Smooth muscle cell (in vitro differentiated cells): ENCODE data around the gene CABCOCO1. TPM values are rescaled to one million over a fixed set of nuclear protein-coding genes. Genes with fewer than 3 reads are reported as not detected.

Experiments
- DNase-seq: peaks from one replicate; lab custom pipeline; 2025; ENCODE audit not compliant: unreplicated experiment; lab: John Stamatoyannopoulos, UW
- H2AFZ ChIP-seq: fragments of 200-600 bp; sonication (generic); 2 replicates; pipeline ENCODE4 v1.6.0; 2016; ENCODE audit warnings: antibody characterized with exemption, low read depth, mild to moderate bottlenecking
- H3F3A ChIP-seq: fragments of 200-600 bp; sonication (generic); 2 replicates; pipeline ENCODE4 v1.6.0; 2017; ENCODE audit warnings: antibody characterized with exemption, low read depth
- H3K27ac ChIP-seq: fragments of 200-600 bp; sonication (generic); 2 replicates; pipeline ENCODE4 v1.5.1; 2016; ENCODE audit warnings: low read depth, mild to moderate bottlenecking
- H3K27me3 ChIP-seq: fragments of 200-600 bp; sonication (generic); 2 replicates; pipeline ENCODE4 v1.6.1; 2016; ENCODE audit warnings: low read depth, mild to moderate bottlenecking
- H3K36me3 ChIP-seq: fragments of 200-600 bp; sonication (generic); 2 replicates; pipeline ENCODE4 v1.5.1; 2016; ENCODE audit warnings: low read depth
- H3K4me1 ChIP-seq: fragments of 200-600 bp; sonication (generic); 2 replicates; pipeline ENCODE4 v1.5.1; 2016; ENCODE audit warnings: low read depth
- H3K4me2 ChIP-seq: fragments of 200-600 bp; sonication (generic); 2 replicates; pipeline ENCODE4 v1.6.0; 2016; ENCODE audit warnings: mild to moderate bottlenecking
- H3K4me3 ChIP-seq: fragments of 200-600 bp; sonication (generic); 2 replicates; pipeline ENCODE4 v1.5.1; 2016; ENCODE audit warnings: mild to moderate bottlenecking
- H3K79me2 ChIP-seq: fragments of 200-600 bp; sonication (generic); 2 replicates; pipeline ENCODE4 v1.6.0; 2016; ENCODE audit warnings: low read depth, mild to moderate bottlenecking
- H3K9ac ChIP-seq: fragments of 200-600 bp; sonication (generic); 2 replicates; pipeline ENCODE4 v1.6.0; 2016; ENCODE audit warnings: low read depth
- H3K9me3 ChIP-seq: fragments of 200-600 bp; sonication (generic); replicated peaks from 2 replicates; pipeline ENCODE4 v1.5.1; 2016; ENCODE audit warnings: low read depth
- H4K20me1 ChIP-seq: fragments of 200-600 bp; sonication (generic); 2 replicates; pipeline ENCODE4 v1.6.0; 2016; ENCODE audit warnings: low read depth
- WGBS: methylation state at CpG from one replicate; pipeline ENCODE4 v1.1.7; 2016; ENCODE audit warnings: low lambda C conversion rate; 5-methylcytosine and 5-hydroxymethylcytosine counted together
- polyA plus RNA-seq: library from polyadenylated mRNA; unstranded; fragments of >200 nt; fragmentation: Nextera tagmentation; extraction: Ambion mirVana; gene quantifications from 2 replicates; pipeline ENCODE4 v1.2.1, GENCODE V29; 2016
- total RNA-seq: library from RNA; depleted of rRNA; stranded (reverse); fragments of >200 nt; gene quantifications from 2 replicates; pipeline ENCODE4 v1.2.3, GENCODE V29; 2014
- TF ChIP-seq, protein P1 (sequence below): fragments of 200-600 bp; sonication (generic); IDR thresholded peaks from 2 replicates; pipeline ENCODE4 v1.5.1; 2017; ENCODE audit warnings: borderline replicate concordance, mild to moderate bottlenecking, antibody characterized with exemption; ENCODE audit not compliant: insufficient read depth, poor library complexity, severe bottlenecking

Gene CABCOCO1
- total and polyA plus RNA-seq, 2 experiments from 2014 or later, result 1.2 TPM; not detected in 1

DNA sequence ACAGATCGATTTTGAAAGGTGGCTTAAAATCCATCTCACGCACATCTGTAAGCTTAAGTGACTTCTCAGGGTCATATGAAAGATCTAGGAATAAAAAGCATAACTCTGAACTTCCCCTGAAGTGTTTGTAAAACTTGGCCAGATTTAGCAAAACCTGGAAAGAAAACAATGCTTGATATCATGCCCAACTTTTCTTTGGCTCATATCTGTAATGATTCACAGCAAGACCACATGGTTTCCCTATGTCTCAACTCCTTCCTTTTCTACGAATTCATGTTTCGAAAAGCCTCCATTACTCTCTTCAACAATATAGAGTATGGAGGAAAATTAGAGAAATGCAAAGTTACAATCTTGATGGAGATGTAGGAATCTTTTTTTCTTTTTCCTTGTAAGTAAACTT, 20.1 kb upstream of the CABCOCO1 start:
- H3K27me3 ChIP-seq, result no peaks in the 10 kb centered on the region
- TF ChIP-seq, protein P1, sequence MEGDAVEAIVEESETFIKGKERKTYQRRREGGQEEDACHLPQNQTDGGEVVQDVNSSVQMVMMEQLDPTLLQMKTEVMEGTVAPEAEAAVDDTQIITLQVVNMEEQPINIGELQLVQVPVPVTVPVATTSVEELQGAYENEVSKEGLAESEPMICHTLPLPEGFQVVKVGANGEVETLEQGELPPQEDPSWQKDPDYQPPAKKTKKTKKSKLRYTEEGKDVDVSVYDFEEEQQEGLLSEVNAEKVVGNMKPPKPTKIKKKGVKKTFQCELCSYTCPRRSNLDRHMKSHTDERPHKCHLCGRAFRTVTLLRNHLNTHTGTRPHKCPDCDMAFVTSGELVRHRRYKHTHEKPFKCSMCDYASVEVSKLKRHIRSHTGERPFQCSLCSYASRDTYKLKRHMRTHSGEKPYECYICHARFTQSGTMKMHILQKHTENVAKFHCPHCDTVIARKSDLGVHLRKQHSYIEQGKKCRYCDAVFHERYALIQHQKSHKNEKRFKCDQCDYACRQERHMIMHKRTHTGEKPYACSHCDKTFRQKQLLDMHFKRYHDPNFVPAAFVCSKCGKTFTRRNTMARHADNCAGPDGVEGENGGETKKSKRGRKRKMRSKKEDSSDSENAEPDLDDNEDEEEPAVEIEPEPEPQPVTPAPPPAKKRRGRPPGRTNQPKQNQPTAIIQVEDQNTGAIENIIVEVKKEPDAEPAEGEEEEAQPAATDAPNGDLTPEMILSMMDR, result no peak
- 94% methylated on average over 4 of the region's 4 CpGs for WGBS
- H2AFZ ChIP-seq, result no peak overlapping the region
- no peak overlapping the region for H3K9ac ChIP-seq
- no peak for DNase-seq
- no peaks in the 10 kb centered on the region for H3K36me3 ChIP-seq
- no peaks in the 10 kb centered on the region for H3K9me3 ChIP-seq
- H3K4me1 ChIP-seq, result peaks cover 10% of the 10 kb centered on the region
- H3K4me3 ChIP-seq, result no peak overlapping the region
- no peak overlapping the region for H3K27ac ChIP-seq
- H3K4me2 ChIP-seq, result no peak overlapping the region
- no peaks in the 10 kb centered on the region for H4K20me1 ChIP-seq
- H3F3A ChIP-seq, result no peaks in the 10 kb centered on the region
- no peaks in the 10 kb centered on the region for H3K79me2 ChIP-seq

DNA sequence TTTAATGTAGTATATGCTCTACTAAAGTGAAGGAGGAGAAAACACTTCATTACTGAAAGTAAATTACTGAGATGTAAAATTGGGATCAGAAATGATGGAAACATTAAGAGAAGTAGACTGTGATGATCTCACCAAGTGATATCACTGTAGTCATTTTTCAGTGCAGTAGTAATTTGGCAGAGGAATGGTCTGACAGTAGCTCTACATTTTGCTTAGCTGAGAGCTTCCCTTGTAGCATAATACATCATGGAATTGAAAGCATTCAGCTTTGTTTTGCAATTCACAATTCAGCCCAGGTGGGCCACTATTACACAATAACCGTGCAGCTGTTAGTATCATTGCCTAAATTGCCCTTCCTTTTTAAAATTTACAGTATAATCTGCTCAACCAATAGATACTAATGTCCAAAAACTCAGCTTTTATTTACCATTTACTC, 19.4 kb upstream of the CABCOCO1 start:
- Histone ChIP-seq H3K27ac (no peak overlapping the region), H3K9ac (no peak overlapping the region), H3K4me1 (peaks cover 10% of the 10 kb centered on the region), H3K4me3 (no peak overlapping the region), H2AFZ (no peak overlapping the region), H3K27me3 (no peaks in the 10 kb centered on the region), H3K79me2 (no peaks in the 10 kb centered on the region), H3K9me3 (no peaks in the 10 kb centered on the region), H3F3A (no peaks in the 10 kb centered on the region), H4K20me1 (no peaks in the 10 kb centered on the region), H3K4me2 (no peak overlapping the region), H3K36me3 (no peaks in the 10 kb centered on the region)
- TF ChIP-seq, protein P1, result no peak
- 38% methylated on average over 1 of the region's 1 CpG for WGBS
- no peak for DNase-seq

DNA sequence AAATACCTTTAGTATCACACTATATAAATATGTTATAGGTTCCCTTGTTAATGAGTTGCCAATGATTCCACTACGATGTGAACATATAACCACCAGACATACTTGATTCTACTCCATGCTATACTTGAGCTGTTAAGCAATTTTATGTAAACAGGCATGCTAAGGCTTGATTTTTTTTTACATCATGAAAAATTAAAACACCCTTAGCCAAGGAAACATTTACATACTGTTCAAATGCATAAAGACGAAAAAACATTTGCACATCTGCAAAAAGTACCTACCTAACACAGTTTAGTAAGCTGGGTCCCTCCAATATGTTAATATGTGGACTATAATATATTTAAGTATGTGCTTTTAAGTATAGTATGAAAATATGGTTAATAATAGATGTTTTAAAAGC, 9.0 kb upstream of the CABCOCO1 start:
- no peak for DNase-seq
- no peaks in the 10 kb centered on the region for H3K9me3 ChIP-seq
- H3K27ac ChIP-seq, result no peak overlapping the region
- no peaks in the 10 kb centered on the region for H3F3A ChIP-seq
- TF ChIP-seq, protein P1, result no peak
- no peaks in the 10 kb centered on the region for H3K79me2 ChIP-seq
- WGBS, result 85% methylated on average over 2 of the region's 2 CpGs
- H3K4me2 ChIP-seq, result no peak overlapping the region
- H3K4me3 ChIP-seq, result no peak overlapping the region
- no peaks in the 10 kb centered on the region for H3K27me3 ChIP-seq
- no peaks in the 10 kb centered on the region for H3K4me1 ChIP-seq
- H3K9ac ChIP-seq, result no peak overlapping the region
- no peak overlapping the region for H2AFZ ChIP-seq
- H4K20me1 ChIP-seq, result no peaks in the 10 kb centered on the region
- no peaks in the 10 kb centered on the region for H3K36me3 ChIP-seq

DNA sequence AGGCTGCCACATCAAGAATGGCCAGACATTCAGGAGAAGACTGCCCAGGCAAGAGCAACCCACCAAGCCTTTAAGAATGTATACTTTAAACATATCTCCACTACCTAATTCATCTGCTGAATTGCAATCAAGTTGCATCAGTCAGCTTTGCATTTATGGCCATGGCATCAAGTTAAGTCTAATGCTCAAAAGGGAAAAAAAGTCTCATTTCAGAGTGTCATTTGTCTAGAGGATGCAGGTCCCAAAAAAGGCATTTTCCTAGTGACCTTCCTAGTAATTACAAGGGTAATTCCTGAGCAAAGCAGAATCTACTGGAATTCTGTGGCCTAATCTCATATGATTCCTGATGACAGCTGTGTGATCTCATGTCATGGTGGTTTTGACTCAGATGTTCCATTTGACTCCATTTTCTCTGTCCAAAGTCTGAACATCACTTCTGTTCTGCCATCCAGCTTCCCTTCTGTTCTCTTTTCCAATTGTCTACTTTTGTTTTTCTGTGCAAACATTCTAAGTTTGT, 7.3 kb upstream of the CABCOCO1 start:
- no peaks in the 10 kb centered on the region for H3K79me2 ChIP-seq
- H3F3A ChIP-seq, result no peaks in the 10 kb centered on the region
- no peaks in the 10 kb centered on the region for H3K9me3 ChIP-seq
- DNase-seq, result no peak
- H3K4me2 ChIP-seq, result no peak overlapping the region
- no peaks in the 10 kb centered on the region for H3K27me3 ChIP-seq
- TF ChIP-seq, protein P1, result no peak
- H3K4me1 ChIP-seq, result no peaks in the 10 kb centered on the region
- H4K20me1 ChIP-seq, result no peaks in the 10 kb centered on the region
- H3K4me3 ChIP-seq, result no peak overlapping the region
- no peak overlapping the region for H3K9ac ChIP-seq
- H3K36me3 ChIP-seq, result no peaks in the 10 kb centered on the region
- H2AFZ ChIP-seq, result no peak overlapping the region
- no peak overlapping the region for H3K27ac ChIP-seq
